HG03439 (cell line): Measurements from ENCODE around the gene CHAC1.
A peak's percentile ranks its signal among the peaks of the same experiment; 100 is the strongest.
"Not testable (repeated sequence)": the region's sequence is repeated elsewhere in the genome, so short reads cannot be mapped to it uniquely, and the experiment has no call there.

Experiments used
- ATAC-seq: cut with Tn5 transposase; IDR thresholded peaks from one replicate; pipeline ENCODE4 v1.9.1; 2021; ENCODE audit warnings: mild to moderate bottlenecking, moderate library complexity; ENCODE audit not compliant: unreplicated experiment

CHAC1 gene

DNA sequence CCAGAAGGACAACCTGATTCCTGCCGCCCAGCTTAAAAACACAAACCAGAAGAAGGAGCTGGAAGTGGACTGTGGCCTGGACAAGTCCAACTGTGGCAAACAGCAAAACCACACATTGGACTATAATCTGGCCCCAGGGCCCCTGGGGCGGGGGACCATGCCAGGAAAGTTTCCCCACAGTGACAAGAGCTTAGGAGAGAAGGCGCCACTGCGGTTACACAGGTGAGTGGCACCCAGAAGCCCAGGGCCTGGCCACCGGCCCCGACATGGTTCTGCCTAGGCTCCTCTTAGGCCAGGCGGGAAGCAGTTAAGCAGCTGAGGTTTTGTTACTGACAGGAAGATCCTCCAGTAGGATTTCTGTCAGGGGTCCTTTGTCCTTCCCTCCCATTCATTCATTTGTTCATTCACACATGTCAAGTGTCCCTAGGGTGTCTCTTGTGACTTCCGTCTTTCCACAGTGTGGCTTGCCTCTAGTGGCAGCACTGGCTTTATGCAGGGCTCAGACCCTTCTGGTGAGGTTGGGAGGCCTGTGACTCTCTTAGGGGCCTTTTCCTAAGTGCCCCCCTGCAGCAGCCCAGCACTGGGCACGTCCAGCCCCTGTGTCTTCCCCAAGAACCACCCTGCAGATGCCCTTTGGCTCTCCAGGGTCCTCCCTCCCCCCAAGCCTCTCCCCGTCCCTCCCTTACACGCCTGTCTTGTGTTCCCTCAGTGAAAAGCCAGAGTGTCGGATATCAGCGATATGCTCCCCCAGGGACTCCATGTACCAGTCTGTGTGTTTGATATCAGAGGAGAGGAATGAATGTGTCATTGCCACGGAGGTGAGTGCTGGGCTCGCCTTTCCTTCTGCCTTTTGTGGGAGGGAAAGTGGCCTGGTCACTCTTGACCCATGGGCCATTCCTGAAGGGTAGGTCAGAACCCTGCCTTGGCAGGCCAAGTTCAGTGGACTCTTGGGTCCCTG lies 16.3 kb upstream of the CHAC1 start:
- no peak for ATAC-seq

DNA sequence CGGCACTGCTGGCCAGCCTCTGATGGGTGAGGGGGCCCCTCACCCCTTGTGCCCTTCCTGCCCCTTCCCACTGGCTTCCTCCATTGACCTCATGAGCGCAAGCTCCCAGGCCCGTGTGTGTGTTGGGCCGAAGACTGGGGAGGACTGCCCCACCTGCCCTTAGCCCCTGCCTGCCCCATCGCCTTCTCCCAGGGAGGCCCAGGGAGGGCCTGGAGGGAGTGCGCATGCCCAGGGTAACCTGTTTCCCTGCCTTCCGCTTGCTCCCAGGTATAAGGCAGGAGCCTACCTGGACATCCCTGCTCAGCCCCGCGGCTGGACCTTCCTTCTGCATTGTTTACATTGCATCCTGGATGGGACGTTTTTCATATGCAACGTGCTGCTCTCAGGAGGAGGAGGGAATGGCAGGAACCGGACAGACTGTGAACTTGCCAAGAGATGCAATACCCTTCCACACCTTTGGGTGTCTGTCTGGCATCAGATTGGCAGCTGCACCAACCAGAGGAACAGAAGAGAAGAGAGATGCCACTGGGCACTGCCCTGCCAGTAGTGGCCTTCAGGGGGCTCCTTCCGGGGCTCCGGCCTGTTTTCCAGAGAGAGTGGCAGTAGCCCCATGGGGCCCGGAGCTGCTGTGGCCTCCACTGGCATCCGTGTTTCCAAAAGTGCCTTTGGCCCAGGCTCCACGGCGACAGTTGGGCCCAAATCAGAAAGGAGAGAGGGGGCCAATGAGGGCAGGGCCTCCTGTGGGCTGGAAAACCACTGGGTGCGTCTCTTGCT lies 15.3 kb upstream of the CHAC1 start:
- ATAC-seq, result no peak

DNA sequence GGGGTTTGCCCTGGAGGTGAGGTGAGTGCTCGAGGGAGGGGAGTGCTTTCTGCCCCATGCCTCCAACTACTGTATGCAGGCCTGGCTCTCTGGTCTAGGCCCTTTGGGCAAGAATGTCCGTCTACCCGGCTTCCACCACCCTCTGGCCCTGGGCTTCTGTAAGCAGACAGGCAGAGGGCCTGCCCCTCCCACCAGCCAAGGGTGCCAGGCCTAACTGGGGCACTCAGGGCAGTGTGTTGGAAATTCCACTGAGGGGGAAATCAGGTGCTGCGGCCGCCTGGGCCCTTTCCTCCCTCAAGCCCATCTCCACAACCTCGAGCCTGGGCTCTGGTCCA lies 14.8 kb upstream of the CHAC1 start:
- ATAC-seq, result no peak

DNA sequence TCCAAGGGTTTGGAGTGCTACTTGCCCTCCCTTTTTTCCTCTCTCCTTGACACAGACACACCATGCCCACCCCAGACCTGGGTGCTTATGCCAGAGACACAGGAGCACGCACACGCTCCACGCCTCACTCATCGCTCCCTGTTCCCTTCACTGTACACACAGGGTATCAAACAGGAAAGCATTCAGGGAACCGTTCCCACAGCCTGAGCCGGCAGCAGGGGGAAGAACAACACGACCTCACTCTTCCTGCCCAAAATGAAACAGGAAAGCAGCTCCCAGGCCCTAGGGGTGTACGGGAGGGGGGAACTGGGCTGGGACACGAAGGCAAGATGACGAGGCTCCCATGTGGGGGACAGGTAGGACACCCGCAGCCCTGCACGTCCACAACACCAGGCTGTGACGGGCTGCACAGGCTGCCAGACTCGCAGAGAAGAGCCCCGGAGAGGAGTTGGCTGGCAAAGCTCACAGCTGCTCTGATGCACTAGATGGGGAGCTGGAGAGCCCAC lies 12.9 kb upstream of the CHAC1 start:
- no peak for ATAC-seq

DNA sequence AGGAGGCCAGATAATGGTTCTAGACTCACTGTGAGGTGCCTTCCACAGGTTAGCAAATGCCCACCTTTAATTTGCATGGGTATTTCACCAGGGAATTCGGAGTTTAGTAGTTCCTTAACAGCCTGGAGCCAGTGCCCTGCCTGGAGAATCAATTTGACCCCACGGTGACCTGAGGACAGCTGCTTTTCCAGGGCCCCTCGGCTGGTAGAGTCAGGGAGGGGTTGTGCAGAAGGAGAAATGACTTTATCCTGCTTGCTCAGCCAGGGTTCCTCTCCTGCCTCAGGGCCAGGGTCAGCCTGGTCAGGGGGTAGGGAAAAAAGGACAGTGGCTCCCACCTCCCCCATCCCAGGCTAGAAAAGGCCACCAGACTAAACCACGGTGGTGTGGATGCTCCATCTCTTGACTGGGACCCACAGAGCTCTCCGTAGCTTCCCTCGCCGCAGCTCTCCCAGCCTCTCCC lies 12.2 kb upstream of the CHAC1 start:
- no peak for ATAC-seq

DNA sequence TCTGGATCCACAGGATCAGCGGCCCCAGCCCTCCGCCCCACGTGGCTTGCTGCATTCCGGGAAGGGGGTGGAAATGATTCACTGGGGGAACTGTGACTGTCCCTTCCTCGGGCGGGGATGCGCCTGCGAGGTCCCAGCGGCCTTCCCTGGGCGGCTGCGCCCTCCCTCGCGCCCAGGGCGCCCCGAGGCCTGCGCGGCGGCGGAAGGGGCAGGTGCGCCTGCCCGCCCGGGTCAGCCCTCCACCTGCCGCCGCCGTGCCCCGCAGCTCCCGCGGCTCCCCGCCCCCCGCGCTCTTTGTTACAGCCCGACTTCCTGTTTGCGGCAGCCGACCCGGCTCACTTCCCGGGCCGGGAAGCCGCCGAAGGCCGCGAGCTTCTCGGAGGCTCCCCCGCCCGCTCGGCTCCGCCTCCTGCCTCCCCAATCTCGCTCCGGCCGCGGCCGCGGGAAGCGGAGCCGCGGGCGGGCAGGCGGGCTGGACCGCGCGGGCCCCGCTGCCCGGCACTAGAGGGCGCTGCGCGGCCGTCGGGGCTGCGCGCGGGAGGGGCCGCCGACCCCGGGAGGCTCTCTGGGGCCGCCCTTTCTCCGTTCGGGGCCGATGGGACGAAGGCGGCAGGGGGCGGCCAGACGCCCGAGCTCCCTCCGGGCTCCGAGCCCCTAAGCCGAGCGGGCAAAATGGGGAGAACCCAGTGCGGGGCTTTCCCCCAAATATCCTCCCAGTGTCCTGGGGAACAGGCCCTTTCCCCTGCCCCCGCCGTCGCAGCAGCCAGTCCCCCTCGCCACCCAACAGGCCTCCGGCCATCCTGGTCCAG lies 11.5 kb upstream of the CHAC1 start:
- ATAC-seq, result peak; percentile 66

DNA sequence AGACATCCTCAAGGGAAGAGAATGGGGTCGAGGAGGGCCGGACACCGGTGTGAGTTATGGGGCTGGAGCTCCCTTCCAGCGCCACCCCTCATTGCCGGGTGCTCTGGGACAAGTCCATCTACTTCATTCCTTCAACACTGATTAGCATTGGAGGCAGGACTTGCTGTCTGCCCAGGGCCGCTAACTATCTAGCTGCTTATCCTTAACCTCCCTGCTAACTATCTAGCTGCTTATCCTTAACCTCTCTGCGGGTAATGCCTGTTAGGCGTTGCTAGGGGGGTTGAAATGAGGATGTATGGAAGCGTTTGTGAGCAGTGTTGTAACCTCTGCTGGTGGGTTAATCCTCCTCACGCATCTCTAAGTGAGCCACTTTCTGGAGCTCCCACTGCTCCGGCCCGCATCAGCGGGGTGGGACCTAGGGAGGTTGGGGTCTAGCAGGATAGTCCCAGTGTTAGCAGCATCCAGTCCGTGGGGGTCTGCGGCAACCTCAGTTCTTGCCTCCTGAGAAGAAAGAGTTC lies 10.9 kb upstream of the CHAC1 start:
- peak; percentile 11 for ATAC-seq

DNA sequence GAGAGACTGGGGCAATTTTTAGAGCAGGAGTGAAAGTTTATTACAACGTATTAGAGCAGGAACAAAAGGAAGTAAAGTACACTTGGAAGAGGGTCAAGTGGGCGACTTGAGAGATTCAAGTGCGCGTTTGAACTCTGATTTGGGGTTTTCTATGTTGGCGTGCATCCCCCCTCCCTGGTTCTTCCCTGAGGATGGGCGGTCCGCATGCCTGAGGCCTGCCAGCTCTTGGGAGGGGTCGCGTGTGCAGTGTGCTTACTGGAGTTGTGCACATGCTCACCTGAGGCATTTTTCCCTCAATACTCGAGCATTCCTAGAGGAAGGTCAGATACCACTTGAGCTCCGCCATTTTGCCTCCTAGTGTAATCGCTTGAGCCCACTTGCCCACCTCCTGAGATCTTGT lies 10.4 kb upstream of the CHAC1 start:
- no peak for ATAC-seq

DNA sequence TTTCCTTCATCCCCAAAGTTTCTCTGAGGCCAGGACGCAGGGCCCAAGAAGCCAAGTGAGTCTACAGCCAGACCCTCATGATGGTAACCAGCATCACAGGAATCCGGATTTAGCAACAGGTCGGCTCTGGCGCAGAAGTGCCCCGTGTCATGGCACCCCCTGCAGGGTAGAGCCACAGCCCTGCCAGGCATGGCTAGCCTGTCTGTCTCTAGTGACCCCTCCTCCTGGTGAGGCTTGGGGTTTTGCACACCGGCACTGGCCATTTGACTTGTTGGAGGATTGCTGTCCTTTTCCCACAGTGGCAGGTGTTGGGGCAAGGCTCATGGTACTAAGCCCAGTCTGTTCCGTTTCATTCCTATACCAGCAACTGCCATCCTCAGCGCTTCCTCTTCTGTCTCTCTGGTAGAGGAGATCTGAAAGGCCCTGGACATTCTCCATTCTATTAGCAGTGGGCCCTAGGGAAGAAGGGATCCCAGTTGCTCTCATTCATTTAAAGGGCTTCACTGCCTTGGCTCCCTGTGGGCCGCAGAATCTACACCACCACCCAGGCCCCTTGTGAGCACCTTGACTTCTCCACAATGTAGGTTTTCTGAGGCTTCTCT lies 9.4 kb upstream of the CHAC1 start:
- ATAC-seq, result no peak

DNA sequence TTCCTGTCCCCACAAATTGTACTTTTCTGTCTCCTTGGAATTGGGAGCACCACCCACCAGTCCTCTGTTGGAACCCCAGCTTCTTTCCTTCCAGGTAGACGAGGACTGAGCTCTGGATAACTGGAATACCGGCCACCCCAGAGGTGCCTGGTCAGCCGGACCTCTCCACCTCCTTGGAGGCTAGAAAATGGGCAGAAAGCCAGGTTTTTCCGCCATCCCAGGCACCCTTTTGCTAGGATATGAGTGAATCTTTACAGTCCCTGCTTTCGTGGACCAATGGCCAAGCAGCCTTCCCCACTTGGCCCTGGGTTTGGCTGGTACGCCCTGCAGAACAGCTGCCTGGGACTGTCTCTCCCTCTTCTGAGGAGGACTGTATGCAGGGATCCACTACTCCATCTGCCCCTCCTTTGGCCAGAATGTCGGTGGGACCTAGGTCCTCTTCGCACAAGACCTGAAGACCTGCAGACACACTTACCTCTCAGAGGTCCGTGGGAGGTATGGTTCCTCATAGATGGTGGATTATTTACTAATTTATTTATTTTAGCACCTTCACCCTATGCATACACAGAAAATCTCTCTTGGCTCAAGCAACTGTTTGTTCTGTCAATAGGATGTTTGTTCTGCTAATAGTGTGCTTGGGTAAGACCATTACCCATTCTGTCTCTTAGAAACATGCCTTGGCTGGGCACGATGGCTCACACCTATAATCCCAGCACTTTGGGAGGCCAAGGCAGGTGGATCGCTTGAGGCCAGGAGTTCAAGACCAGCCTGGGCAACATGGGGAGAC lies 8.6 kb upstream of the CHAC1 start:
- no peak for ATAC-seq

DNA sequence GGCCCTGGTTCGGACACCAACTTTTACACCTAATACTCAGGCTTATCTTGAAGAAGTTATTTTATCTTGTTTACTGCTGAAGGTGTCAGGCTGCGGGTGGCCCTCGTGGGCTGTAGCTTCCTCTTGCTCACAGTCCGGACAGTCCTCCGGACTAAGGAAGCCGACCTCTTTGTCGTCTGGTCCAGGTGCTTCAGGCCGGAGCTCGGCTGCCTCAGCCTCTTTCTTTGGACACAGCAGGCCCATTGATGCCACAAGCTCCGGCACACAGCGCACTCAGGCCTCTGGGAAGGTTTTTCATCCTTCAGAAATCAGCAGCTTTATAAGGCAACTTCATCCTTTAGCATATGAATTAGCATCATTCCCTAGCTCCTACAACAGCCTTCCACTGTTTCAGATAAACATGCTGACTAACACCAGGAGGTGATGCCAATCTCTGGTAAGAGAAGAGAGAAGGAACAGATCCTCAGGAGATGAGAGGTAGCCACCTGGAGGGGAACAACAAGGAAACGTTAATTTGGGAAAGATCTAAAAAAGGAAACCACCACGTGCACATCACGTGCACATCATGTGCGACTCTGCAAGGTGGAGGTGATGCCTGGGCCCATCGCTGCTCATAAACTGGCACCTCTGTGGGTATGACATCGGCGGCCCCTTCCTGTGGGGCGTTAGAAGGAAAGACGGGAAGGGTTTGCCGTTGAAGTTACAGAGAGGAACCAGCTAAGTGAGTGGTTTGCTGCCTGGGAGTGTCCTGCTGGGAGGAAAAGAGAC lies 4.4 kb upstream of the CHAC1 start:
- no peak for ATAC-seq

DNA sequence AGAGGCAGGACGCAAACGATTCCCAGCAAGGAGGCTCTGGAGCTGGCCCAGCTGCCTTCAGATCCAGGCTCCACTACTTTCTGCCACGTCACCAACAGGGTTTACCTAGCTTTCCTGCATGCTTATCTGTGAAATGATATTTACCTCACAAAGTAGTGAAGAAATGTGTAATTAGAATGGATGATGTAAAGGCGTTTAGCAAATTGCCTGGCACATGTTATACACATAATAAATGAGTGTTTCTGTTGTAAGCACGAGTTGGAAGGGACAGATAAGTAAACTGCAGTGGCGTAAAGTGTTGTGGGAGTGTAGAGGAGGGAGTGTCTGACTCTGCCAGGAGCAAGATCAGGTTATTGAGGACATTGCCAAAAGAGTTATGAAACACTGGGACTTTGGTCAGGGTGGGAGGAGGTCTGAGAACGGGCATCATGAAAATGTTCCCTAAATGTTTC lies 3.5 kb upstream of the CHAC1 start:
- no peak for ATAC-seq

DNA sequence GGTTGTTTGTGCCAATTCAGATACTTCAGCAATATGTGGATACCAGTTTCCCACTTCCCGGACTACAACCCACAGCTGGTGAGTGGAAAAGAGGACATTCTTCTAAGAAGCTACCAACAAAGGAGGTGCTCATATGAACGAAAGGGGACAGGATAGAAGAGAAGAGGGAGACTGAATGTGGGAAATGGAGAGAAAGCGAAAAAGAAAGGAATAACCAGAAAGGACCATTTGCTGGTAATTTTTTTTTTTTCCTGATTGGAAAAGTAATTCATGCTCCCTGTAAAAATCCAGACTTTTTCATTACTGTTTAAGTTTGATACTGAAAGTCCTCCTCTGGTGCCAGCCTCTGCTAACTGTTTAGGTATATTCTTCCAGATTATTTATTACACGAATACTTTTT lies 1.5 kb upstream of the CHAC1 start:
- no peak for ATAC-seq

DNA sequence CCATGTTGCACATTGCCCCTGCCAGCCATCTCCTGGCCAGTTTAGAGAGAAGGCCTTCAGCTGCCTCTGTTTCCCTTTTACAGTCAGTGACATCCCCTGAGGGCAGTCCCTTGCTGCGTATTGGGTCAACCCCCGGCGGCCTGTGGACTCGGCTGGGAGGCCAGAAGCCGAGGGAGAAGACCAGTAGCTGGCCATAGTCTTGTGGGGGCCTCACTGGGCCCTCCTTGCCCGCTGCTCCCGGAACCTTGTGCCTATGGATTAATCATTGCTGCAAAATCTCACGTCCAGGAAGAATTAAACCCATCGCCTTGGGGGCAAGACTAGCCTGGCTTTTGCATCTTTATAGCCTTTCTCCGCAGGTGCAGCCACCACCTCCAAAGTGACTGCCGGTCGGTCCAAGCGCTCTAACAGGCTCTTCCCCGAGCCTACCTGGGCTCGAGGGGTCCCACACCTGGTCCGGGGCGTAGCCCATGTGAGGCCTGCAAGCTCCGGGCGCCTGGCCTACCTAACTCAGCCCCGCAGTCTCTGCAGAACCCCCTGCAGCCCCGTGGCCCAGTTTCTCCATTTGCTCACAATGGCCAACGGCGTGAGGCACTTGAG lies 870 bp upstream of the CHAC1 start:
- ATAC-seq, result peak; percentile 5

DNA sequence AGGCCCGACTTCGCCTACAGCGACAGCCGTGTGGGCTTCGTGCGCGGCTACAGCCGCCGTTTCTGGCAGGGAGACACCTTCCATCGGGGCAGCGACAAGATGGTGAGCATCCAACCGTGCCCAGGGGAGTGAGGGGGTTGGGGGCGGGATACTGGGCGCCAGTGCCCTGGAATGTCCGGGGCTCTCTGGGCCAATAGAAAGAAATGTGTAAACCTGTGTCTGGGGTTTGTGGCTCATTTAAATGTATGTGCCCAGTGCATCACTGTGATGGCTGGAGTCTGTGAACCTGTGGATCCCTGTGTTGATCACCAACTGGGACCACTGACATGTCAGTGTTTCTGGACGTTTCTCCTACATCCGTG lies 423 bp downstream of the CHAC1 start:
- ATAC-seq, result no peak

DNA sequence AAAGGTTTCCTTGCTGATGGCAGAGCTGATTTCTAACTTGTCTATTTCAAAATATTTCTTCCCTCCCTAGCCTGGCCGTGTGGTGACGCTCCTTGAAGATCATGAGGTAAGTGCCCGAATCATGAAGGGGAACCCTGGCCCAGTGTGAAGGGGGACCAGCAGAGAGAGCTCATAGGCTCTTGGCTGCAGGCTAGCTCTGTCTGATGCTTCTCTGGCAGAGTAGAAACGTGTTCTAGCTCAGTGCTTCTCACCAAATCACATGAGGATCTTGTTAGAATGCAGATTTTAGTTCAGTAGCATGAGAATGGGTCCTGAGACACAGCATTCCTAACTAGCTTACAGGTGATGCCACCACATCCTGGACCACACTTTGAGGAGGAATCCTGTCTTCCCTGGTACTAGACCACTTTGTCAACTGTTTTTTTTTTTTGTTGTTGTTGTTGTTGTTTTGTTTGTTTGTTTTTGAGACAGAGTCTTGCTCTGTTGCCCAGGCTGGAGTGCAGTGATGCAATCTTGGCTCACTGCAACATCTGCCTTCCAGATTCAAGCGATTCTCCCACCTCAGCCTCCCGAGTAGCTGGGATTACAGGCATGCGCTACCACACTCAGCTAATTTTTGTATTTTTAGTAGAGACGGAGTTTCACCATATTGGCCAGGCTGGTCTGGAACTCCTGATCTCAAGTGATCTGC lies 1.0 kb downstream of the CHAC1 start:
- ATAC-seq, result not testable (repeated sequence)

DNA sequence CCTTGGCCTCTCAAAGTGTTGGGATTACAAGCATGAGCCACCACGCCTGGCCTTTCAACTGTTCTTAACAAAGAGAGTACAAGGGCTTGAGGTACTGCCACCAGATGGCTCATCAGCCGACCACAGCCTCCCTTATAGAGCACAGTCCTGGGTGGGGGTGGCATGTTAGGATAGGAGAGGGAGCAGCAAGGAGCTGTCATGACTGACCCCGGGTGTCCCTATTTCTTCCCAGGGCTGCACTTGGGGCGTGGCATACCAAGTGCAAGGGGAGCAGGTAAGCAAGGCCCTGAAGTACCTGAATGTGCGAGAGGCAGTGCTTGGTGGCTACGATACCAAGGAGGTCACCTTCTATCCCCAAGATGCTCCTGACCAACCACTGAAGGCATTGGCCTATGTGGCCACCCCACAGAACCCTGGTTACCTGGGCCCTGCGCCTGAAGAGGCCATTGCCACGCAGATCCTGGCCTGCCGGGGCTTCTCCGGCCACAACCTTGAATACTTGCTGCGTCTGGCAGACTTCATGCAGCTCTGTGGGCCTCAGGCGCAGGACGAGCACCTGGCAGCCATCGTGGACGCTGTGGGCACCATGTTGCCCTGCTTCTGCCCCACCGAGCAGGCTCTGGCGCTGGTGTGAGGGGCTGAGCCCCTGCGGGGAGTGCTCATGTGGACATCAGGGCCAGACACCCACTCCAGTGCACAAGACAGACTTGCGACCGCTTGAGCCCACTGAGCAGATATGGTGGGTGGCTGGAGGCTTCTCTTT lies 2.1 kb downstream of the CHAC1 start:
- no peak for ATAC-seq
